MM.1S (cell line): ENCODE data around the gene INHBC.

ENCODE experiments used
- DNase-seq: peaks from one replicate; pipeline ENCODE4 v3.0.0-alpha.2; 2015
- H2AFZ ChIP-seq: fragments of 300-600 bp; sonication (generic); 2 replicates; pipeline ENCODE4 v1.6.0; 2016; ENCODE audit warnings: antibody characterized with exemption, low read length
- H3F3A ChIP-seq: fragments of 300-600 bp; sonication (generic); 2 replicates; pipeline ENCODE4 v1.6.1; 2016; ENCODE audit warnings: mild to moderate bottlenecking, antibody characterized with exemption, low read length, moderate library complexity, mixed read lengths; ENCODE audit not compliant: insufficient read depth
- H3K27ac ChIP-seq: fragments of 300-600 bp; sonication (generic); 2 replicates; pipeline ENCODE4 v1.5.1; 2016; ENCODE audit warnings: mild to moderate bottlenecking, low read length
- H3K27me3 ChIP-seq: fragments of 300-600 bp; sonication (generic); replicated peaks from 2 replicates; pipeline ENCODE4 v1.6.0; 2016; ENCODE audit warnings: low read length; ENCODE audit not compliant: insufficient read depth
- H3K36me3 ChIP-seq: fragments of 300-600 bp; sonication (generic); replicated peaks from 2 replicates; pipeline ENCODE4 v1.6.1; 2016; ENCODE audit warnings: mild to moderate bottlenecking, low read length, mixed read lengths; ENCODE audit not compliant: insufficient read depth
- H3K4me1 ChIP-seq: fragments of 300-600 bp; sonication (generic); 2 replicates; pipeline ENCODE4 v1.6.1; 2016; ENCODE audit warnings: low read length, mixed read lengths
- H3K4me2 ChIP-seq: fragments of 300-600 bp; sonication (generic); 2 replicates; pipeline ENCODE4 v1.6.0; 2016; ENCODE audit warnings: low read depth, low read length
- H3K4me3 ChIP-seq: fragments of 300-600 bp; sonication (generic); 2 replicates; pipeline ENCODE4 v1.5.1; 2016; ENCODE audit warnings: low read length, mixed read lengths
- H3K79me2 ChIP-seq: fragments of 300-600 bp; sonication (generic); 2 replicates; pipeline ENCODE4 v1.6.1; 2016; ENCODE audit warnings: mixed run types, low read length, mixed read lengths
- H3K9ac ChIP-seq: fragments of 300-600 bp; sonication (generic); 2 replicates; pipeline ENCODE4 v1.6.1; 2016; ENCODE audit warnings: low read length, mixed read lengths
- H3K9me2 ChIP-seq: fragments of 300-600 bp; sonication (generic); replicated peaks from 2 replicates; pipeline ENCODE4 v1.6.1; 2016; ENCODE audit warnings: mild to moderate bottlenecking, low read length, mixed read lengths; ENCODE audit not compliant: insufficient read depth
- H3K9me3 ChIP-seq: fragments of 300-600 bp; sonication (generic); replicated peaks from 2 replicates; pipeline ENCODE4 v1.6.1; 2016; ENCODE audit warnings: mild to moderate bottlenecking, low read length, mixed read lengths; ENCODE audit not compliant: insufficient read depth
- H4K20me1 ChIP-seq: fragments of 300-600 bp; sonication (generic); 2 replicates; pipeline ENCODE4 v1.6.1; 2016; ENCODE audit warnings: mild to moderate bottlenecking, low read length, moderate library complexity, mixed read lengths; ENCODE audit not compliant: insufficient read depth
- CTCF ChIP-seq: fragments of 300-600 bp; sonication (generic); IDR thresholded peaks from 2 replicates; pipeline ENCODE4 v1.5.1; 2016; ENCODE audit warnings: antibody characterized with exemption, low read length, mixed read lengths
- EZH2 ChIP-seq: fragments of 300-600 bp; sonication (generic); optimal IDR thresholded peaks from 2 replicates; pipeline ENCODE3; 2017; ENCODE audit warnings: low read depth, mild to moderate bottlenecking, antibody characterized with exemption, low read length, mixed read lengths
- EZH2phosphoT487 ChIP-seq: fragments of 300-600 bp; sonication (generic); IDR thresholded peaks from 2 replicates; pipeline ENCODE4 v1.6.1; 2018; ENCODE audit warnings: antibody characterized with exemption, low read length

INHBC gene

DNA sequence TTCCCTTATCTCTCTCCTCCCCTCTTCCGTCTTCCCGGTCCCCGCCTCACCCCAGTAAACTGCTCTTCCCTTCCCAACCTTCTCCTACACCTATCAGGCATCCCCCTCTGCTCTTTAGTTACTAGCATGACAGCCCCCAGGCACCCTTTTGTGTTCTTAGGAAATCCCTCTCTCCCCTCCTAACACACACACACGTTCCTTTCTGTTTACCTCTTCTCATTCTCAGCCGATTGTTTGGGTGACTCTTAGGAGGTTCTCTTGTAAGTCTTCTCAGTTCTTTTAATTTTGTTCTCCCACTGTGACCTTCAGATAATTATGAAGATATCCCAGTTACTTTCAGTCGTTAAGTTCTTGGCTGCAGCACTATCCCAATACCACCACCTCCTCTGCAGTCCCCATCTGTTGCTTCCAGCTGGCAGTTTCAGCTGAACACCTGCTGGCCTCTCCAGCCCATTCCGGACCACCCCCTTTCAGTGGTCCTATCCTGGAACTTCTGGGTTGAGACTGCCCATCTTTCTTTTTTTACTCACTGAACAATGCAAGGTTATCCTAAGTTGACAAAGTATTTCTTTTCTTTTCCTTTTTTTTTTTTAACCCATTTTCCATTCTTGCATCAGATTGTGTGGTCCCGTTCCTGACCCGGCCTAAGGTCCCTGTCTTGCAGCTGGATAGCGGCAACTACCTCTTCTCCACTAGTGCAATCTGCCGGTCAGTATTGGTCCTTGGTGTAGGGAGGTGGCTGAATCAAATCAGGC is 54.0 kb downstream of the INHBC start:
- peak; percentile 28 for DNase-seq
- Histone ChIP-seq H3K79me2 (peaks cover 41% of the 10 kb centered on the region), H3K4me3 (peak overlapping the region; percentile 92), H3K27ac (peak overlapping the region; percentile 66; the same call in 1 of the 2 replicates), H3F3A (0 out of 2 replicates have a peak, but pooled peaks cover 9% of the 10 kb centered on the region), H2AFZ (peak overlapping the region; percentile 33; the same call in 1 of the 2 replicates), H3K9me2 (no peaks in the 10 kb centered on the region), H3K9me3 (no peaks in the 10 kb centered on the region), H3K27me3 (no peaks in the 10 kb centered on the region), H3K9ac (peak overlapping the region; percentile 84), H3K36me3 (peaks cover 16% of the 10 kb centered on the region; the same call in 1 of the 2 replicates), H3K4me2 (peak overlapping the region; percentile 91), H3K4me1 (peaks cover 14% of the 10 kb centered on the region), H4K20me1 (no peaks in the 10 kb centered on the region)
- TF ChIP-seq EZH2phosphoT487 (no peak), CTCF (no peak), EZH2 (no peak)

GRCh38 chr12:57489157-57489641 is 54.6 kb downstream of the INHBC start:
- H3K4me1 ChIP-seq, result peaks cover 14% of the 10 kb centered on the region
- TF ChIP-seq EZH2 (no peak), CTCF (no peak), EZH2phosphoT487 (no peak)
- H3K79me2 ChIP-seq, result peaks cover 41% of the 10 kb centered on the region
- H2AFZ ChIP-seq, result no peak overlapping the region
- peak overlapping the region; percentile 91 for H3K4me2 ChIP-seq
- no peaks in the 10 kb centered on the region for H3K27me3 ChIP-seq
- 0 out of 2 replicates have a peak, but pooled peaks cover 9% of the 10 kb centered on the region for H3F3A ChIP-seq
- no peaks in the 10 kb centered on the region for H3K9me2 ChIP-seq
- no peaks in the 10 kb centered on the region for H4K20me1 ChIP-seq
- peak overlapping the region; percentile 92 for H3K4me3 ChIP-seq
- peaks cover 16% of the 10 kb centered on the region; the same call in 1 of the 2 replicates for H3K36me3 ChIP-seq
- no peak for DNase-seq
- peak overlapping the region; percentile 84; the same call in 1 of the 2 replicates for H3K9ac ChIP-seq
- H3K9me3 ChIP-seq, result no peaks in the 10 kb centered on the region
- peak overlapping the region; percentile 66; the same call in 1 of the 2 replicates for H3K27ac ChIP-seq

DNA sequence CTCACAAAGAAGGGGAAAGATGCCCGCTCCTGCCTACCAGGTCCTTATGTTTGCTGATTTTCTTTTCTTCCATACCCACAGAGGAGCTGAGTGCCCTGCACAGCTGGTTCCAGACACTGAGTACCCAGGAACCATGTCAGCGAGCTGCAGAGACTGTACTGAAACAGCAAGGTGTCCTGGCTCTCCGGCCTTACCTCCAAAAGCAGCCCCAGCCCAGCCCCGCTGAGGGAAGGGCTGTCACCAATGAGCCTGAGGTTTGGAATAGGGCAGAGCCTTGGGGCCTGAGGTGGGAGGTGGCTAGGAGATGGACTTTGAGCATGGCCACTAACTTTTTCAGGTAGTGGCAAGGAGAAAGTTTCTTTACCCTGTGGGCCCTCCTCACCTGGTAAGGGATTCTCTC is 55.5 kb downstream of the INHBC start:
- Histone ChIP-seq H3K9me3 (no peaks in the 10 kb centered on the region), H4K20me1 (no peaks in the 10 kb centered on the region), H3K27ac (no peak overlapping the region), H3K9ac (no peak overlapping the region), H3K79me2 (peaks cover 41% of the 10 kb centered on the region), H3K36me3 (peaks cover 16% of the 10 kb centered on the region; the same call in 1 of the 2 replicates), H3K4me3 (no peak overlapping the region), H3K4me1 (peaks cover 14% of the 10 kb centered on the region), H3K9me2 (no peaks in the 10 kb centered on the region), H3F3A (0 out of 2 replicates have a peak, but pooled peaks cover 9% of the 10 kb centered on the region), H3K4me2 (no peak overlapping the region), H3K27me3 (no peaks in the 10 kb centered on the region), H2AFZ (no peak overlapping the region)
- no peak for DNase-seq
- TF ChIP-seq CTCF (no peak), EZH2phosphoT487 (no peak), EZH2 (no peak)
